ENCODE measurements around the gene MTRF1L. TPM values are rescaled to one million over a fixed set of nuclear protein-coding genes. Genes with fewer than 3 reads are reported as not detected.
"Not testable (repeated sequence)": the region's sequence is repeated elsewhere in the genome, so short reads cannot be mapped to it uniquely, and the experiment has no call there.

The MTRF1L gene
- total RNA-seq, 4 donors from 2014 or later: 13.6 to 31.4 (median 19.1) TPM

GRCh38 chr6:152993847-152994246, 8.7 kb downstream of the MTRF1L start:
- Histone ChIP-seq H3K9me3 (no peaks in the 10 kb centered on the region), H3K27ac (no peak overlapping the region), H3K36me3 (peaks cover 0 to 67% (median 0%) of the 10 kb centered on the region in 3 donors), H3K4me3 (no peak overlapping the region), H3K4me1 (no peaks in the 10 kb centered on the region), H3K27me3 (no peaks in the 10 kb centered on the region)
- no peak for DNase-seq
- TF ChIP-seq POLR2A (IDR thresholded peaks at IDR 0.05): no peak
- no peak for TF ChIP-seq CTCF (IDR thresholded peaks at IDR 0.05)

- no peaks in the 10 kb centered on the region for H3K27me3 ChIP-seq
- H3K4me3 ChIP-seq: no peak overlapping the region
- H3K4me1 ChIP-seq: no peaks in the 10 kb centered on the region
- H3K36me3 ChIP-seq: peaks cover 0 to 65% (median 0%) of the 10 kb centered on the region in 3 donors
- TF ChIP-seq CTCF (IDR thresholded peaks at IDR 0.05) (no peak), POLR2A (IDR thresholded peaks at IDR 0.05) (no peak)
- DNase-seq: no peak
- H3K9me3 ChIP-seq: no peaks in the 10 kb centered on the region
- no peak overlapping the region for H3K27ac ChIP-seq
Measured at GRCh38 chr6:152993431-152993830, 9.1 kb downstream of the MTRF1L start.

GRCh38 chr6:152986978-152987377, 15.5 kb downstream of the MTRF1L start:
- DNase-seq: no peak
- Histone ChIP-seq H3K4me3 (no peak overlapping the region), H3K4me1 (peaks cover 0 to 18% (median 10%) of the 10 kb centered on the region in 4 donors), H3K9me3 (no peaks in the 10 kb centered on the region), H3K27me3 (no peaks in the 10 kb centered on the region), H3K27ac (no peak overlapping the region), H3K36me3 (peaks cover 0 to 21% (median 0%) of the 10 kb centered on the region in 3 donors)
- no peak for TF ChIP-seq POLR2A (IDR thresholded peaks at IDR 0.05)
- TF ChIP-seq CTCF (IDR thresholded peaks at IDR 0.05): no peak

- H3K4me1 ChIP-seq: peaks cover 0 to 29% (median 14%) of the 10 kb centered on the region in 4 donors
- not testable (repeated sequence) for H3K36me3 ChIP-seq, H3K9me3 ChIP-seq, H3K27ac ChIP-seq, H3K4me3 ChIP-seq, H3K27me3 ChIP-seq, DNase-seq
Measured at GRCh38 chr6:152985300-152985699, 17.2 kb downstream of the MTRF1L start.

- Histone ChIP-seq H3K4me3 (peak overlapping the region; percentile 64 to 91 (median 73)), H3K27ac (peak overlapping the region; percentile 77 to 94 (median 86)), H3K4me1 (peaks cover 0 to 29% (median 14%) of the 10 kb centered on the region in 4 donors), H3K36me3 (no peaks in the 10 kb centered on the region), H3K9me3 (no peaks in the 10 kb centered on the region), H3K27me3 (no peaks in the 10 kb centered on the region)
- TF ChIP-seq CTCF (IDR thresholded peaks at IDR 0.05) (no peak), POLR2A (IDR thresholded peaks at IDR 0.05) (no peak)
- no peak for DNase-seq
Measured at GRCh38 chr6:152984513-152984872, 18.0 kb downstream of the MTRF1L start.

- peak overlapping the region; percentile 64 to 91 (median 73) for H3K4me3 ChIP-seq
- peaks cover 0 to 29% (median 14%) of the 10 kb centered on the region in 4 donors for H3K4me1 ChIP-seq
- peak overlapping the region; percentile 77 to 94 (median 86) for H3K27ac ChIP-seq
- H3K27me3 ChIP-seq: no peaks in the 10 kb centered on the region
- TF ChIP-seq POLR2A (IDR thresholded peaks at IDR 0.05) (peak in 1 of 2 donors; percentile 5), CTCF (IDR thresholded peaks at IDR 0.05) (no peak)
- H3K9me3 ChIP-seq: no peaks in the 10 kb centered on the region
- peak; percentile 64 to 96 (median 93) for DNase-seq
- no peaks in the 10 kb centered on the region for H3K36me3 ChIP-seq
Measured at GRCh38 chr6:152983637-152984512, 18.6 kb downstream of the MTRF1L start.
